GM10266 (cell line): ENCODE data around the gene PTGES.

Experiments used
- DNase-seq: peaks from one replicate; pipeline ENCODE4 v3.0.0; 2012; ENCODE audit errors: extremely low spot score
- CTCF ChIP-seq: IDR thresholded peaks from 2 replicates; pipeline ENCODE4 v1.5.1; 2012; ENCODE audit warnings: mild to moderate bottlenecking, low read depth; ENCODE audit not compliant: control insufficient read depth, insufficient read depth; ENCODE audit errors: missing control alignments

Gene PTGES

GRCh38 chr9:129695870-129696269, 57.0 kb downstream of the PTGES start:
- no peak for DNase-seq

GRCh38 chr9:129694243-129694646, 58.6 kb downstream of the PTGES start:
- TF ChIP-seq CTCF = no peak
- DNase-seq = no peak

More at GRCh38 chr9:129695870-129696269, 57.0 kb downstream of the PTGES start:
- TF ChIP-seq CTCF = no peak

- TF ChIP-seq CTCF = no peak
- no peak for DNase-seq
These were observed 59.1 kb downstream of the PTGES start for GRCh38 chr9:129693741-129694140.

GRCh38 chr9:129692534-129692933, 60.3 kb downstream of the PTGES start:
- TF ChIP-seq CTCF = no peak
- no peak for DNase-seq
